NK-92 treated with Interleukin-12 subunit alpha and Interleukin-12 subunit beta, amount 100 ng/mL, for 24 hours (cell line): ENCODE results near the gene MAX.

Source experiments
- DNase-seq: peaks from one replicate; lab custom pipeline; 2025; lab: John Stamatoyannopoulos, UW

Gene MAX

DNA sequence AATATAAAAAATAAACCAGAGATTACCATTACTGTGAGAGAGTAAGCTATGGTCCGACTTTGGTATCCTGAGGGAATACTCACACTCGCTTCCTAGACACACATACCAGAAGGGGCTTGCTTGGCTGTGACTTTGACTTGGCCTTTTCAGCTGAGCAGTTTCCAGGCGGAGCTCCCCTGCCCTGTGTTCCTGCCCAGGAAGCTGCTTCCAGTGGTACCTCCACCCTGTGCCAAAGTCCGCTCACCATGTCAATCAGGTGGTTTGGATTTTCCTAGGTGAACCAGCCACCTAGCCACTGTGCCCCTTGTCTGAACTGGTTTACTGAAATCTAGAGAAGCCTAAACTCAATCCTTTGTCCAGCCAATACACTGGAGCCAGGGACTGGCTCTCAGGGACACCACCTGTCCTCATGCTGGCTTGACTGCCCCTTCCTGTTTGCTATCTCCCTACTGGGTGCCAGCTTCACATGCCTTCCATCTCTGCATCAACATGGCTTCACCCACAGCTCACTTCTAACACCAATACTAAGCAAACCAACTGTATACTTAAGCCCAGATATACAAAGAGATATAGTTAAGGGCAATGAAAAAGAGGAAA lies 28.6 kb downstream of the MAX start:
- DNase-seq = no peak

DNA sequence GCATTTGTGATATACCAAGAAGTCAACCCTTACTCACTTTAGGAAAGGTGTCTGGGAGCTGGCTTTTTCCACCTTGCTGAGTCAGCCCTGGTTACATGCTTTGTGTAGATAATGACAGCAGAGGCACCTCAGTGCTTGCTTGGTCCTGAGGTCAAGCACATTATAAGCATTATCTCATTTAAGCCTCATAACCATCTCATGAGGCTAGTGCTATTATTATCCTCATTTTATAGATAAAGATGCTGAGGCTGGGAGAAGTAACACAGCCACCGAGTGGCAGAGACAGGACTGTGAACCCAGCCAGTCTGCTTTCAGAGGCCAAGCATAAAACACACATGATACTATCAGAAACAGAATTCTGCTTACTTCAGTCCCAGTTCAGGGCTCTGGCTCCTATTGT lies 29.4 kb downstream of the MAX start:
- no peak for DNase-seq

DNA sequence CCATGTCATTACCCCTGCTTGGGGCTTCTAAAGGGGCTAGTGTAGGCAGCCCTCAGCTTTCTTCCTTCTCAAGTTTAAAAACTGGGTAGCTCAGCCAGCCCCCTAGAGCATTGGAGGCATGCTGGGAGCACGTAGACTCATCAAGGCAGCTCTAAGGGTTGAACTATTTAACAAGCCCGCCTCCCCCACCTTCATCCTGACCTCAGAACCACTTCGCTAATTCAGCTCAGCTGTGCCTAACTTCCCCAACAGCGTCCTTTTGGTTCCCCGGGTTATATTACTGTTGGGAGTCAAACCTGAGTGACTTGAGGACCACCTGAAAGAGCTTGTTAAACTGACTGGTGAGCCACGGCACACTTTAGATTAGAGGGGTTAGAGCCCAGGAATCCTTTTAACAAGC lies 30.1 kb downstream of the MAX start:
- DNase-seq = no peak

DNA sequence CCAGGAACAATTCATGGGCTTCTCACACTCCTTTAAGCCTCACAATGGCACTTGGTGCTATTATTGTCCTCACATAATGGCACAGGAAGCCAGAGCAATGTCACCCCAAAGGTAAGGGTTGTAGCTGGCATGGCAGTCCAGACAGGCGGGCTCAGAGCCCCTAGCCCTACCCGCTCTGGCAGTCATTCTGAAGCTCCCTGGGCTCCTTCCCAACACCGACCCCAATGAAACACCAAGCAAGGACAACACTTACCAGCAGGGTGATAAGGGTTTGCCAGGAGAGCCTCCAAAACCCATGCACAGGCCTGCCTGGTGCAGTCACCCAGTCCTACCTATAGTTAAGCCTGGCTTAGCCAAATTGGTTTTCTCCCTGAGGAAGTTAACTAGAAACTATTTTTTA lies 30.8 kb downstream of the MAX start:
- DNase-seq = no peak

DNA sequence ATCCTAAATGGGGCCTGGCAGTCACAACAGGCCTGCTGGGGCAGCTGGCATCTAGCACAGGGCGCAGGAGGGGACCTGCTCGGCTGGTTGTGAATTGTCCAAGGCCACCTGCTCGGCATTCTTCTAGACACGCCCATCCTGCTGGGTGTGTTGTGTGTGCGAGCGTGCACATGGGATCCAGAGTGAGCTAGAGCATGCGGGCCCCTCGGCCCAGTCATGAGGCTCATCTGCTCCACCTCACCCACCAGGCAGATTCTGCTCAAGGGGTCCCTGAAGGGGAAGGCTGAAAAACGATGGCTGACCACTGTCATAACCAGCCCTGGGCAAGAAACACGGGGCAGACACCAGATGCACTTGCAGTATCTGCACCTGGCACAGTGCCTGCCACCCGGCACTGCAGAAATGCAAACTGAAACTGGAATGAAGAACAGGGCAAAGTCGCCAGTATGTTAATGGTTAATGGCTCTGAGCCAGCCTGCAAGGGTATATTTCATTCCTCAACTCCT lies 31.8 kb downstream of the MAX start:
- no peak for DNase-seq

DNA sequence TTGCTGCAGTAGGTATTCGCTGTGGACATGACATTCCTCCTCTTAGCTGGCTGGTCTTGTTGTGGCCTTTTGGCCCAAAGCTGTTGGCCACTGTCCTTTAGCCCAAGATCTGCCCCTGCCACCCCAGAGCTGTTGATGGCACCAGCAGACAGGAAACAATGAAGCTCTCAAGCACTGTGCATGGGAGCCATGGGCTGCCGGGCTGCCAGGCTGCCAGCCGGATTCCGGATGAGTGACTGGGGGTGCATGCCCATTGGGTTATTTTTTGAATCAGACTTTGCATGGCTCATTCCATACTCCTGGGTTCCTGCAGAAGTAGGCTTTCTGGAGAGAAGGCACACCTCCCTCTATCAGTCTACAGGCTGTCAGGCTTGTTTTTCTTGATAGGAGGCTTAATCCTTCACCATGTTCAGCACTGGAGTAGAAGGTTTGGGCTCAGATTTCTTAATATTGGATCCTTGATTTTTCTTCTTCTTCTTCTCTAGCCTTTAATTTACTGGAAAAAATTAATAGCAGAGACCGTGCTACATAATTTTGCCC lies 32.4 kb downstream of the MAX start:
- DNase-seq = no peak

DNA sequence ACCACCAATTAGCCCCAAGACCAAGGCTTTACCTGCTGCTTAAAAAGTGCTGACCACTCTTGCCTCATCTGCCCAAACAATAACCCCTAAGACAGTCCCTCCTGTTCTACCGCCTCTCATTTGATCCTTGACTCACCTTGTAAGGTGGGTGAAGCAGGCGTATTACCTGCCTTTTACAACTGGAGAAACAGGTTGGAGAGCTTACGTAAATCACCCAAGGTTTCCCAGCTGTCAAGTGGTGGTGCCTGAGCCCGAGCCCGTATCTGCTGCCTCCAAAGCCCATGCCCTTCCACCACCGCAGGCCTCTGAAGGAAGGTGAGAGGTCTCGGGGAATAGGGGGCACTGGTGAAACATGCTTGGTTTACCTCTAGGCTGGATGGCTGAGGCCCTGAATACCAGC lies 36.6 kb downstream of the MAX start:
- no peak for DNase-seq

DNA sequence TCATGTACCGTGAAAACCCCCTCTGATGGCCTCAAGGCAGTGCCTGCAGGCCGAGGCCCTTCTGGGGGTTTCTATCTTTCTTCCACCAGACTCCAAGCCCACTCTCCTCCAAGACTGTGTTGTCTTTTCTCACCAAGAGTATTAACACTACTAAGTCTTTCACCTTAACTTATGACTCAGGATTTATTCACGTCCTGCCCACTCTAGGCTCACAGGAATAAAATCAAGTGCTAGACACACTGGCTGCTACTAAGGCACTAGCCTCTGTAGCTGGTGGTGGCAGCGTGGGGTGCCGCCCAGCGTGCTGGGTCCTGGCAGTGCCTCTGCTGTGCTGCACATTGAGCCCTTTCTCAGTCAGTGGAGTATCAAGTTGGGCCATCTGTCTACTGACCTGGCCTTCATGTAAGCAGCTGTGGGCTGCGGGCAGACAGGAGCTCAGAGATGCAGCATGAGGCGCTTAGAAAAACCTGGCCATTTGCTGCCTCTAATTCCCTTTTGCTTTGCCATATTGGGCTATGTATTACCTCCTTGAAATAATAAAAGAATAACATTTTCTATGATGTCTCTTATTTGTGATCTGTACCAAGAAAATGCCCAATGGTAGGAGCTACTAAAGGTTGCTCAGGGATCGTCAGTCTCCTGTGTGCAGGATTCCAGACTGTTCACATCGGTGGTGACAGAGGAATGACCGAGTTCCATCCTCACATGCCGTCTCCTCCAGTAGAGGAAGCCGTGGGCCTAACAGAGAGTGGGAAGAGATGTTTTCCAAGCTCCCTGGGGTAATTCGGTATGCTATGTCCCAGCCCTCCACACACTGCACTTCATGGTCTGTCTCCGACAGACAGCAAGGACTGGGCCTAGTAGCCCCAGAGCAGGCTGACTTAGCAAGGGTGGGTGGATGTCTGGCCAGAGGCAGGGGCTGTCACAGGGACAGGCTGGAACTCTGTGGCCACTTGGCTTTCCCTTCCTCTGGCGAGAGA lies 39.9 kb downstream of the MAX start:
- DNase-seq = no peak

DNA sequence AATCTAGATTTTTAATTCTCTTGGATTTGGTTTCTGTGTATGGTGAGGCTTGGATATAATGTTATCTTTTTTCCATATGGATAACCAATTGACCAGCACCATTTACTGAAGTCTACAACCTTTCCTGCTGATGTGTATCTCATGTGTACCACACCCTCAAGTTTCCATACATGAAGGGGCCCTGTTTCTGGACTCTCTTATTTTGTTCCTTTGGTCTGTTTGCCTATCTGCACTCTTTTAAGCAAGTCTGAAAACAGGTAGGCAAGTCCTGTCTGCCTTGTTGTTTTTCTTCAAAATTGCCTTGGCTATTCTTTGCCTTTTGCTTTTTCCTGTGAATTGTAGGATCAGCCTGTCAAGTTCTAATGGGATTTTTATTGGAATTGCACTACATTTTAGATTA lies 44.6 kb downstream of the MAX start:
- no peak for DNase-seq

DNA sequence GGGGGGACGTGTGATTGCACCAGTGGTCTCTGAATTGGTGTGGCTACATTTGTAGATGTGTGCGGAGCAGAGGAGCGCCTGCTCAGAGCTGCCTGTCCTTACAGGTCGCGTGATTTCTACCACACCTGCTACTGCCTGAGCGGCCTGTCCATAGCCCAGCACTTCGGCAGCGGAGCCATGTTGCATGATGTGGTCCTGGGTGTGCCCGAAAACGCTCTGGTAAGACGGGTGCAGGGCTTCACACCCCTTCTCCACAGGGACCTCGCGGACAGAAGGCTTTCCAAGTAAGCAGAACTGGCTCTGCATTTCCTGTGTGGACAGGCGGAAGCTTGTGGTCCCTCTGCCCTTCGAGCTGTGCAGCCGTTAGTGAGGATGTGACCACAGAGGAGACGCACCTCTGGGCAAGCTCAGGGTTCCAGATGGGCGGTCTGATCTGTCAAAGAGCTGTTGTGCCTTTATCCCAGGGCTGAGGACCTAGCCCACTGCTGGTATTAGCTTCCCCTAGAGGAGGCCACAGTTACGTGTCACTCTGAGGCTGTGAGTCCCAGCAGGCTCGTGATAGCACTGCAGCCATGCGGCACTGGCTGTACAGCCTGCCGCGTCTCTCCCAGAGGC lies 47.7 kb downstream of the MAX start:
- no peak for DNase-seq

DNA sequence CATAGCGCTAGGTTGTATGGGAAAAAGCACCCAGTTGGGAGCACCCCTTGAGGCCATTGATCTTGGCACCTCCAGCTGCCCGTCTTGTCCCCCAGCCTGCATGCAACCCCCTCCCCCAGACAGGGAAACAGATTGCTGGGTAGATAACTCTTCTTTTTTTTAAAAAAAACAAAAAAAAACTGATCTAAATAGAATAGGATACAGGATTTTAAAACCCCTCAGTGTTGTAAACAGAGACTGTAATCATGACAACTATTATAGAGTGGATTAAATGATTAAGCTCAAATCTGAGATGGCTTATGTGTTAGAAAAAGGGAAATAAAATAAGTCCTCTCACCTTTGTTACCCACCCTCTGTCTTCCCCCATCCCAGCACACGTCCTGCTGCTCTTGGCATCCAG lies 48.9 kb downstream of the MAX start:
- DNase-seq = no peak

DNA sequence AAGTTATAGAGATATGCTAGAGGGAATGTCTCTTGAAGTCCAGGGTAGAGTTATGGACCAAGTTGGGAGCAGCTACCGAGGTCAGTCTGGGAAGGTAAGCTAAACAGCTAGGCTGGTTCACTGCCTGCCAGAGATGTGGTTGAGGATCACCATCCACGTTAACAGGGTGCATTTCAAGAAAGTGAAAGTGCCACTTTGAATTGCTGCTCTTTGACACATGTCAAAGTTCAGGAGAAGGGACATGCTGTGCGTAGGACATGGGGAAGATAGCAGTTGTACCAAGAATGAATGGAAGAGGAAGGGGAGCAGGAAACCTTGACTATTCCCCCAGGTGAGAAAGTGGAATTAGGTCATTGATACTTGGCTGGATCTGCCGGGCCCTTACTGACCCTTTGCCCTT lies 49.5 kb downstream of the MAX start:
- no peak for DNase-seq

DNA sequence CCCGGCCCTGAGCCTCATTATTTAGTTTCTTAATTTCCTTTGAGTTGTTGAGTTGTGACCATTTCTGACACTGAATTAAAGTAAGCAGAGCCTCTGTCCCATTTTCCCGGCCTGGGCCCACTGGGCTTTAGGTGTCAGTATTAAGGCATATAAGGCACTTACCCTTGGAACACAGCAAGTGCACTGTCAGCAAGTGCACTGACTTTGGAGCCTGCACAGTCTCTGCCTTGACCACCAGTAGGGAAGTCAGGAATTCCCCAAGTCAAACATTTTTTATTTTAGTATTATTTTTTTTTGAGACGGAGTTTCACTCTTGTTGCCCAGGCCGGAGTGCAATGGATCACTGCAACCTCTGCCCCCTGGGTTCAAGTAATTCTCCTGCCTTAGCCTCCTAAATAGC lies 56.6 kb downstream of the MAX start:
- no peak for DNase-seq

DNA sequence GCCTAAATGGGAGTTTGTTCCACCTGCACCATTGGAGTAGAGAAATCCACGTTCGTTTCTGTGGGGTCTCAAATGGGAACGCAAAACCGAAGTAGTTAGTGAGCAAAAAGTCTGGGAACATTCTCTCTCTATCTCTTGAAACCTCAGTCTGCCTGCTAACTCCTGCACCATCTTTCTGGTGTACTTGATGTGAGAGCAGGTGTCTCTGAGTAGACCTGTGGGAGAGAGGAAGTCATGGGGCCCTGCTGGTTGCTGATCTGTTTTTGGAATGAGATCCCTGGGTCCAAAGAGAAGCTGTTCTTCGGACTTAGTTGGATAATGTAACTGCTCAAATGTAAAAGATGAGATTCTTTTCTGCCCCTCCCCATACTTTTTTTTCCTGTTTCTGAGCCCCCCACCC lies 57.3 kb downstream of the MAX start:
- no peak for DNase-seq

DNA sequence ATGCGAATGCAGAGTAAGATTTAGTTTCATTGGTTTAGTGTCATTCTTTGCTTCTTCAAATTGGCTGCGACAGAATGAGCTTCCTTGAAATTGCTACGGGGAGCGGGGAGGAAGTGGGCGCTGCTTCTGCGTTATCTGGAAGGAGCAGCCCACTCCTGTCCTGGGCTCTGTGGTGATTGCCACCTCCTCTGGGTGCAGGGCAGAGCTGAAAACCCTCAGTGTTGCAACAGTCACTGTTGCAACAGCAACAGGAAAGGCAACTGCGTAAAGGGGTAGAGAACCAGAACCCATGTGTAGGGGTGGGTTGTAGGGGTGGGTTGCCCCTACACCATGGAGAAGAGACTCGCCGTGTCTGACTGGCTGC lies 57.7 kb downstream of the MAX start:
- DNase-seq = no peak

DNA sequence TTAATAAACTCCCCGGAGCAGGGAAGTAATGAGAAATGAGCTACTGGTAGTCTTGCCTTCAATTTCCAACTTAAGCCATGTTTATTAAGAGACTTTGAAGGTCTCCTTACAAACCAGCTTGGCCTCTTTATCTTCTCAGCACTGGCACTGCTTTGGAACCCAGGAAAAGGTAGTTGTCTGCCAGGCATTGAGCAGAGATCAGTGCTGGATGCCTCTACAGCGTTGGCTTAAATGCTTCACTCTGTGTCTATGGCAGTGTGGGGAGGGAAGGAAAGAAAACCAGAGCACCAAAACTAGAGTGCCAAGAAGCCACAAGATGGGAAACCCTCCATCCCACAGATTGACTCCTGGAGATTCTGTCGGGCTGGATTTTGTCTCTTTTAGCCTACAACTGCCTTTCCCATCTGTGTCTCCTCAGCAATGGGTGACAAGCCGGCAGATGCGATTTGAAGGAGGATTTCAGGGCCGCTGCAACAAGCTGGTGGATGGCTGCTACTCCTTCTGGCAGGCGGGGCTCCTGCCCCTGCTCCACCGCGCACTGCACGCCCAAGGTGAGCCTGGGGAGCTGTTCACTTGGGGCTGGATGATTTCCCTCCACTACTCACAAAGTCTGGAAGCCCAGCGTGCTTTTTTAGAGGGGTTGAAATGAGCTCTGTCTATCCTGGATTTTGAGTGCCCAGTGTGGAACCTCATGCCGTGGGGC lies 58.3 kb downstream of the MAX start:
- no peak for DNase-seq

DNA sequence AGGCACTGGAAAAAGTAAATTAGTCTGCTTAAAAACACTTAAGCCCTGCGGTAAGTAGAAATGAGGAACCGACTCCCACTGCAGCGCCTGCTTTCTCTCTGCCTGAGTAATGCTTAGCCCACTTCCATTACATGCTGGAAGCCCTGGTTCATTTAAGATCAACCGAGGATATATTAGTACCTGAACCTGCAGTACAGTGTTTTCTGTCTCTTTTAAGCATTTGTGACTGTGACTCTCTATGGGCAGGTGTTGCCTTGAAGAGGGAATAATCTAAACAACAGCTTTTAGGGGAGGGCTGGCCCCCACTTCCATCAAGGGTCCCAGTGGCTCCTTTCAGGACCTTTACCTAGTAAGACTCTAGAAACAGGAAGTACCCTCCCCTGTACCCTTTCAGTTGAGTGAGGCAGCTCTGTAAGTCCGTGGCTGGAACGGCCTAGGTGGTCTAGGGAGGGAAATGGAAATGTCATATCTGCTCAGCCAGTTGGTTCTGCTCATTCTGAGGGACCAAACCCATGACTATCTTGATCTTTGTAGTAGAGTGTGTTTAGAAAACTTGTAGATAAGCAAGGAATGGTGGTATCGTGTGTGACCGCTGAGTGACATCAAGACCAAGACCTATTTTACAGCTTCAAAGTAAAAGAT lies 59.5 kb downstream of the MAX start:
- no peak for DNase-seq

DNA sequence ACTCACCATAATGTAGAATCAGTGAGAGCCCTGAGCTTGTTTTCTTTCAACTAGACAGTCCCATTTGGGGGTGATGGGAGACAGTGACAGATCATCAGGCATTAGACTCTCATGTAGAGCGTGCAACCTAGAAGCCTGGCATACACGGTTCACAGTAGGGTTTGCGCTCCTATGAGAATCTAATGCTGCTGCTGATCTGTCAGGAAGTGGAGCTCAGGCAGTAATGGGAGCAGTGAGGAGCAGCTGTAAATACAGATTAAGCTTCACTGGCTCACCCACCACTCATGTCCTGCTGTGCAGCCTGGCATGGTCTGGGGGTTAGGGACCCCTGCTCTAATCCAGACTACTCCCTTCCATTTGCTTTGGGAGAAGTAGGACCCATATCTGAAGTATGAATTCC lies 60.0 kb downstream of the MAX start:
- no peak for DNase-seq

DNA sequence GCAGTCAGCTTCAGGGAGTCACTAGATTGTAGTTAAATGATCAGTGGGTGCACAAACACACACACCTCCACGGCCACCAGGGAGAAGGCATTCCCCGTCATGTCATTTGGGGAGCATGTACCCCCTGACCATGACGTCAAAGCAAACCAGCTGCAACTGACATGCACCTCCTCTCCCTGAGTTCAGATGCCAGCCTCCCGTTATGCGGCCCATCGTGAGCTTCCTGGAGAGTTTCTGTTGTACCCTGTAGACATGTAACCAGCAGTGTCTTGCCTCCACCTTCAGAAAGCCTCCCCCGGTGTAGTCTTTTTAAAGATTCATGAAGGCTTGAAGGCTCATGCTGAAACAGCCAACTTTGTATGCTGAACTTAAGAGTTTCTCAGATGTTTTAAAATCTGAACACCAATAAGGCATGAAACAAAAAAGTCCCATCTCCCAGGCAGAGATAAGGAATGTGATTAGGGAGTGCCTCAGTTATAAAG lies 60.8 kb downstream of the MAX start:
- DNase-seq = no peak

DNA sequence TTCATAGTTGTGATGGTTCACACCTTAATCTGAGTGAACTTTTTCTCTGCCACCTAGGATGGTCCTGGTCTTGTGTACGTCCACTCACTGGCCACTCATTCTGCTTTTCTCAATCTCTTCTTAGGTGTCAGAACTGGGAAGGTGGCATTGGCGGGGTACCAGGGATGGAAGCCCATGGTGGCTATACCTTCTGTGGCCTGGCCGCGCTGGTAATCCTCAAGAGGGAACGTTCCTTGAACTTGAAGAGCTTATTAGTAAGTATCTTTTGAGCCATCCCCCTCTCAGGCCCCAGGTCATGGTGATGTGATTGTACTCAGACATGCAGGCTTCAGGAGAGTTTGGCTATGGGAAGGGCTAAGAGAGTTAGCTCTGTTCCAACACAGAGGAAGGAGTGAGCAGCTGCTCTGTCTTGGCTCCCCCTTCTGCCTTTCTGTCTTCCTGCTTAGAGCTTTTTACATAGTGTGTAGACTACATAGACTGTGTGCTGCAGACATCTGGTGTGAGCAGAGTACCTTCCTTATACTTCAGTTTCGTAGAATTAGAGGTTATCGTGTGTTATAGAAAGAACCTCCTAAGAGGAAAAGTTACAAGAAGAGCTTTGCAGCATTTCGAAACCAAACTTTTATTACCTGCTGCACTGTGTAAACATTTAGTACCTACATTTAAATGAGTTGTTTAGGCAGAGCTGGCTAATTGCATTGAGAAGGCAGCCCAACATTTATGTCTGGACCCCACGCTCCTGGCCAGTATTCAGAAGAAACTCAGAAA lies 61.5 kb downstream of the MAX start:
- no peak for DNase-seq

DNA sequence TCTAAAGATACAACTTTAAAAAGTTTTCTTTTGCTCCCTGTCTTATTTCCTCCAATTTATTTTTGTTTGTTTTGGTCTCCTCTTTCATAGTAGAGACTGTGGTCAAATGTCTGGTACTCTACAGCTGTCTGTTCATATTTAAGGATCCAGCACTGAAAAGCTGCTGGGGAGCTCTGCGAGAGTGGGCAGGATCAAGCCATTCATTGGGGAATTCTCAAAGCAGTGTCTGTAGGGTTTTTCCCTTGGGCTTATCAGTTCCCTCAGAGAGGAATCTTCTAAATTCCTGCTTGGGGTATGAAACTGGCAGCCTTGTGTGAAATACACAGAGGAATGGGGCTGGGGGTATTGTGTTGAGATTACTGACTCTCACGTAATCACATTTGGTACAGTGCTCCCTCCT lies 63.4 kb downstream of the MAX start:
- DNase-seq = no peak
